ENCODE results near the gene BRPF3. TPM values are rescaled to one million over a fixed set of nuclear protein-coding genes. Genes with fewer than 3 reads are reported as not detected.

Gene BRPF3
- polyA plus RNA-seq, 3 donors, result 1.1 to 9.2 (median 1.3) TPM

DNA sequence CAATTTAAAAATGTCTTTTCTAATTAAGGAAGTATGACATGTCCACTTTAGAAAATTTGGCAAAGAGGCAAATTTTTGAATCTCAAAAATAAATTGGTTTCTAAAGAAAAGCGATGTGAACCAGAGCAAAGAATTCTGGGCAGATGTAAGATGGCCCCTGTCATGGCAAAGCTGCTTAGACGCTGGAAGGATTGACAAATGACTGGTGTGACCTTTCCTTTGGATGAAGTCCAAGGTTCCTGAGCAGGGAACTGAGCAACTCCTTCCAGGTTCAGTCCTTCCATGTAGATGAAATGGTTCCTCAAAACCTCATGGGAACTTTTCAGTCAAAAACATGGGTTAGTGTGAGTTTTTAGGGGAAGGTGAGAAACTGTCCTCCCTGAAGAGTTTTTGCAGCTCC, 25.1 kb downstream of the BRPF3 start:
- no peaks in the 10 kb centered on the region for H3K27me3 ChIP-seq (ENCODE audit: control insufficient read depth in 2 of 2, insufficient read depth in 2 of 2, low read length in 2 of 2)
- H3K9me3 ChIP-seq (replicated peaks in 1 of 2; ENCODE audit: control insufficient read depth in 1 of 2, insufficient read depth in 1 of 2, low read length in 2 of 2), result no peaks in the 10 kb centered on the region
- H3K27ac Mint-ChIP-seq, result peak overlapping the region in 1 of 7 donors; percentile 37
- H3K27me3 Mint-ChIP-seq (ENCODE audit: low read depth in 3 of 3), result peaks cover 0 to 1% (median 0%) of the 10 kb centered on the region in 3 donors
- H3K4me3 ChIP-seq (replicated peaks in 1 of 3; ENCODE audit: low read depth in 2 of 3, low read length in 3 of 3), result no peak overlapping the region
- no peak overlapping the region for H3K27ac ChIP-seq (ENCODE audit: low read depth in 1 of 2, low read length in 2 of 2)
- no peaks in the 10 kb centered on the region for H4K20me1 ChIP-seq (ENCODE audit: insufficient read depth, low read length)
- no peak for DNase-seq
- H3K9me3 Mint-ChIP-seq, result no peaks in the 10 kb centered on the region
- H3K79me2 ChIP-seq (ENCODE audit: insufficient read depth, low read length), result no peaks in the 10 kb centered on the region
- H3K36me3 ChIP-seq (replicated peaks in 1 of 2; ENCODE audit: control insufficient read depth in 1 of 2, insufficient read depth in 2 of 2, low read length in 2 of 2), result peaks cover 36 to 66% of the 10 kb centered on the region in 2 donors
- intact Hi-C loops (cut with micrococcal nuclease), result no loop called here
- H3K4me2 ChIP-seq (replicated peaks; ENCODE audit: extremely low read depth, low read length, poor library complexity, severe bottlenecking), result no peak overlapping the region
- H3K4me3 Mint-ChIP-seq, result no peak overlapping the region
- H2AFZ ChIP-seq (ENCODE audit: insufficient read depth, low read depth, low read length, poor library complexity, severe bottlenecking), result no peak overlapping the region
- H3K9ac ChIP-seq (ENCODE audit: insufficient read depth, low read length, poor library complexity, severe bottlenecking), result no peak overlapping the region
- peaks cover 49% of the 10 kb centered on the region for H3K4me1 Mint-ChIP-seq
- TF ChIP-seq, protein P1, sequence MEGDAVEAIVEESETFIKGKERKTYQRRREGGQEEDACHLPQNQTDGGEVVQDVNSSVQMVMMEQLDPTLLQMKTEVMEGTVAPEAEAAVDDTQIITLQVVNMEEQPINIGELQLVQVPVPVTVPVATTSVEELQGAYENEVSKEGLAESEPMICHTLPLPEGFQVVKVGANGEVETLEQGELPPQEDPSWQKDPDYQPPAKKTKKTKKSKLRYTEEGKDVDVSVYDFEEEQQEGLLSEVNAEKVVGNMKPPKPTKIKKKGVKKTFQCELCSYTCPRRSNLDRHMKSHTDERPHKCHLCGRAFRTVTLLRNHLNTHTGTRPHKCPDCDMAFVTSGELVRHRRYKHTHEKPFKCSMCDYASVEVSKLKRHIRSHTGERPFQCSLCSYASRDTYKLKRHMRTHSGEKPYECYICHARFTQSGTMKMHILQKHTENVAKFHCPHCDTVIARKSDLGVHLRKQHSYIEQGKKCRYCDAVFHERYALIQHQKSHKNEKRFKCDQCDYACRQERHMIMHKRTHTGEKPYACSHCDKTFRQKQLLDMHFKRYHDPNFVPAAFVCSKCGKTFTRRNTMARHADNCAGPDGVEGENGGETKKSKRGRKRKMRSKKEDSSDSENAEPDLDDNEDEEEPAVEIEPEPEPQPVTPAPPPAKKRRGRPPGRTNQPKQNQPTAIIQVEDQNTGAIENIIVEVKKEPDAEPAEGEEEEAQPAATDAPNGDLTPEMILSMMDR (IDR thresholded peaks at IDR 0.05), result no peak
- peaks cover 37 to 44% of the 10 kb centered on the region in 2 donors for H3K4me1 ChIP-seq (ENCODE audit: control insufficient read depth in 1 of 2, insufficient read depth in 2 of 2, low read length in 2 of 2)
- peaks cover 65 to 71% of the 10 kb centered on the region in 2 donors for H3K36me3 Mint-ChIP-seq
- 83% methylated on average over 2 of the region's 2 CpGs for WGBS (ENCODE audit: insufficient coverage)

DNA sequence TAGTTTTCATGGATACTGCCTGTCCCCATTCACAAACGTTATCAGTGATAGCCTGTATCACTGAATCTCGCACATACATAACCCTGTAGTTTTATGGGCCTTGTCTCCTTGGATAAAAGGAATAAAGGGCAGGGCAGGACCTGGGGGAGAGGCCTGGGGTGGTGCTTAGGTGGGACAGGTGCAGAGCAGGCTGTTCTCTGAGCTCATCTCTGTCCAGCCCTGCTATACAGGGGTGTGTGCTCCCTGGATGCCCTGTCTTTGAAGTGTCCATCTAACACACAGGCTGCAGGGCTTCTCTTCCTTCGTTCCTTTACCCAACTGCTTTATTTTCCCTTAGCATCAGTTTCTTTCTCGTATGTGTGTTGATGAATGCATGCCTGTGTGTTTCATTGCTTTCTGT, 26.4 kb downstream of the BRPF3 start:
- Histone ChIP-seq H3K4me2 (replicated peaks; ENCODE audit: extremely low read depth, low read length, poor library complexity, severe bottlenecking) (no peak overlapping the region), H3K9ac (ENCODE audit: insufficient read depth, low read length, poor library complexity, severe bottlenecking) (no peak overlapping the region), H3K4me1 (ENCODE audit: control insufficient read depth in 1 of 2, insufficient read depth in 2 of 2, low read length in 2 of 2) (peaks cover 26 to 32% of the 10 kb centered on the region in 2 donors), H3K79me2 (ENCODE audit: insufficient read depth, low read length) (no peaks in the 10 kb centered on the region), H3K36me3 (replicated peaks in 1 of 2; ENCODE audit: control insufficient read depth in 1 of 2, insufficient read depth in 2 of 2, low read length in 2 of 2) (peaks cover 43 to 73% of the 10 kb centered on the region in 2 donors), H2AFZ (ENCODE audit: insufficient read depth, low read depth, low read length, poor library complexity, severe bottlenecking) (no peak overlapping the region), H3K4me3 (replicated peaks in 1 of 3; ENCODE audit: low read depth in 2 of 3, low read length in 3 of 3) (no peak overlapping the region), H3K27ac (ENCODE audit: low read depth in 1 of 2, low read length in 2 of 2) (no peak overlapping the region), H4K20me1 (ENCODE audit: insufficient read depth, low read length) (no peaks in the 10 kb centered on the region), H3K27me3 (ENCODE audit: control insufficient read depth in 2 of 2, insufficient read depth in 2 of 2, low read length in 2 of 2) (no peaks in the 10 kb centered on the region), H3K9me3 (replicated peaks in 1 of 2; ENCODE audit: control insufficient read depth in 1 of 2, insufficient read depth in 1 of 2, low read length in 2 of 2) (no peaks in the 10 kb centered on the region)
- H3K9me3 Mint-ChIP-seq, result no peaks in the 10 kb centered on the region
- H3K4me1 Mint-ChIP-seq, result peaks cover 36% of the 10 kb centered on the region
- no peak overlapping the region for H3K4me3 Mint-ChIP-seq
- TF ChIP-seq, protein P1 (IDR thresholded peaks at IDR 0.05), result no peak
- H3K36me3 Mint-ChIP-seq, result peaks cover 73 to 75% of the 10 kb centered on the region in 2 donors
- peaks cover 0 to 1% (median 0%) of the 10 kb centered on the region in 3 donors for H3K27me3 Mint-ChIP-seq (ENCODE audit: low read depth in 3 of 3)
- WGBS (ENCODE audit: insufficient coverage), result no CpG with 5 or more reads among the region's 4 CpGs
- no peak for DNase-seq
- no peak overlapping the region for H3K27ac Mint-ChIP-seq
- intact Hi-C loops (cut with micrococcal nuclease), result no loop called here

All from CD14-positive monocyte (primary cell).